GM18511 (cell line): Measurements from ENCODE around the gene TRNP1.

ENCODE experiments used
- ATAC-seq: cut with Tn5 transposase; IDR thresholded peaks from one replicate; pipeline ENCODE4 v1.9.1; 2021; ENCODE audit warnings: mild to moderate bottlenecking, moderate library complexity; ENCODE audit not compliant: unreplicated experiment

The TRNP1 gene

GRCh38 chr1:27000817-27001460 lies 7.4 kb downstream of the TRNP1 start:
- ATAC-seq: no peak

- ATAC-seq: no peak
Observed at GRCh38 chr1:27001570-27002360, 8.3 kb downstream of the TRNP1 start.

- no peak for ATAC-seq
Observed at GRCh38 chr1:27003745-27004470, 10.4 kb downstream of the TRNP1 start.

GRCh38 chr1:27004471-27005165 lies 11.1 kb downstream of the TRNP1 start:
- no peak for ATAC-seq

GRCh38 chr1:27005166-27005530 lies 11.7 kb downstream of the TRNP1 start:
- ATAC-seq: no peak

GRCh38 chr1:27005648-27006496 lies 12.4 kb downstream of the TRNP1 start:
- no peak for ATAC-seq

GRCh38 chr1:27006683-27007082 lies 13.2 kb downstream of the TRNP1 start:
- ATAC-seq: no peak

- ATAC-seq: no peak
Observed at GRCh38 chr1:27007909-27008582, 14.6 kb downstream of the TRNP1 start.

- ATAC-seq: no peak
Observed at GRCh38 chr1:27009601-27010197, 16.2 kb downstream of the TRNP1 start.

- ATAC-seq: no peak
Observed at GRCh38 chr1:27010226-27010994, 16.9 kb downstream of the TRNP1 start.

- no peak for ATAC-seq
Observed at GRCh38 chr1:27011058-27011764, 17.7 kb downstream of the TRNP1 start.

GRCh38 chr1:27011976-27012563 lies 18.6 kb downstream of the TRNP1 start:
- no peak for ATAC-seq

- ATAC-seq: no peak
Observed at GRCh38 chr1:27015260-27015659, 21.8 kb downstream of the TRNP1 start.

GRCh38 chr1:27016376-27016775 lies 22.9 kb downstream of the TRNP1 start:
- no peak for ATAC-seq

- no peak for ATAC-seq
Observed at GRCh38 chr1:27017207-27017606, 23.7 kb downstream of the TRNP1 start.

GRCh38 chr1:27018316-27018715 lies 24.8 kb downstream of the TRNP1 start:
- ATAC-seq: no peak

GRCh38 chr1:27021354-27022031 lies 28.0 kb downstream of the TRNP1 start:
- no peak for ATAC-seq
